HL-60 (cell line): ENCODE measurements around the gene TPST1.

ENCODE experiments used
- DNase-seq, 2 experiments: peaks; one replicate each; pipeline ENCODE4 v3.0.0-alpha.2; 2010 to 2020; ENCODE audit warnings: low read depth in 1 of 2, low spot score in 1 of 2
- H3K27ac ChIP-seq: fragments of 250-450 bp; sonication (Bioruptor Pico); replicated peaks from 2 replicates; pipeline ENCODE4 v1.5.1; 2020; ENCODE audit warnings: mild to moderate bottlenecking, moderate library complexity
- H3K27me3 ChIP-seq: fragments of 250-450 bp; sonication (Bioruptor Pico); 2 replicates; pipeline ENCODE4 v1.5.1; 2021; ENCODE audit warnings: mild to moderate bottlenecking, moderate library complexity; ENCODE audit not compliant: insufficient read depth, poor library complexity, severe bottlenecking
- H3K4me3 ChIP-seq: replicated peaks from 2 replicates; pipeline ENCODE4 v1.5.1; 2011; ENCODE audit warnings: mild to moderate bottlenecking, control low read depth, low read length; ENCODE audit not compliant: insufficient read depth
- CTCF ChIP-seq: IDR thresholded peaks from one replicate; pipeline ENCODE4 v1.5.1; 2011; ENCODE audit warnings: low read length, control low read depth, inconsistent platforms; ENCODE audit not compliant: insufficient read depth
- GABPA ChIP-seq: IDR thresholded peaks from 2 replicates; pipeline ENCODE4 v1.6.1; 2012; ENCODE audit warnings: low read depth
- POLR2AphosphoS5 ChIP-seq: IDR thresholded peaks from 2 replicates; pipeline ENCODE4 v1.6.1; 2012; ENCODE audit warnings: low read depth
- REST ChIP-seq: IDR thresholded peaks from 2 replicates; pipeline ENCODE4 v1.6.1; 2012; ENCODE audit warnings: low read depth; ENCODE audit not compliant: insufficient replicate concordance
- SPI1 ChIP-seq: IDR thresholded peaks from 2 replicates; pipeline ENCODE4 v1.6.1; 2012; ENCODE audit warnings: low read depth, mild to moderate bottlenecking, borderline replicate concordance

The TPST1 gene

GRCh38 chr7:66233638-66234037 is 28.5 kb downstream of the TPST1 start:
- TF ChIP-seq REST (no peak), POLR2AphosphoS5 (no peak), GABPA (no peak), SPI1 (no peak), CTCF (no peak)
- Histone ChIP-seq H3K4me3 (no peak overlapping the region), H3K27me3 (no peaks in the 10 kb centered on the region), H3K27ac (no peak overlapping the region)
- DNase-seq = no peak

GRCh38 chr7:66236713-66237303 is 31.7 kb downstream of the TPST1 start:
- no peak for DNase-seq
- H3K27me3 ChIP-seq = no peaks in the 10 kb centered on the region
- no peak overlapping the region for H3K4me3 ChIP-seq
- TF ChIP-seq CTCF (no peak), POLR2AphosphoS5 (no peak), GABPA (no peak), SPI1 (no peak), REST (no peak)
- no peak overlapping the region for H3K27ac ChIP-seq

GRCh38 chr7:66237906-66238772 is 33.0 kb downstream of the TPST1 start:
- Histone ChIP-seq H3K27ac (no peak overlapping the region), H3K4me3 (no peak overlapping the region), H3K27me3 (no peaks in the 10 kb centered on the region)
- DNase-seq = no peak
- TF ChIP-seq REST = no peak
- TF ChIP-seq CTCF = no peak
- TF ChIP-seq SPI1 = no peak
- TF ChIP-seq GABPA = no peak
- TF ChIP-seq POLR2AphosphoS5 = no peak
